Stimulated activated CD4-positive, alpha-beta T cell treated with anti-CD3 and anti-CD28 coated beads, Interleukin-15, amount 100 ng/mL, for 1 hour (primary cell): ENCODE data around the gene FARP1.
"Not testable (repeated sequence)": the region's sequence is repeated elsewhere in the genome, so short reads cannot be mapped to it uniquely, and the experiment has no call there.

Source experiments
- DNase-seq, 2 donors: peaks; one replicate each; pipeline ENCODE4 v3.0.0-alpha.2; 2020; ENCODE audit warnings: low read depth in 1 of 2, low spot score in 1 of 2

The FARP1 gene

GRCh38 chr13:98224557-98224956 lies 81.7 kb downstream of the FARP1 start:
- no peak for DNase-seq

GRCh38 chr13:98225036-98225940 lies 82.4 kb downstream of the FARP1 start:
- no peak for DNase-seq

- DNase-seq: no peak
Measured at GRCh38 chr13:98226496-98226895, 83.6 kb downstream of the FARP1 start.

- no peak for DNase-seq
Measured at GRCh38 chr13:98228661-98229341, 85.9 kb downstream of the FARP1 start.

GRCh38 chr13:98230762-98231161 lies 87.9 kb downstream of the FARP1 start:
- not testable (repeated sequence) for DNase-seq

GRCh38 chr13:98232456-98232855 lies 89.6 kb downstream of the FARP1 start:
- no peak for DNase-seq

- no peak for DNase-seq
Measured at GRCh38 chr13:98233127-98233526, 90.2 kb downstream of the FARP1 start.

GRCh38 chr13:98234348-98234747 lies 91.5 kb downstream of the FARP1 start:
- DNase-seq: no peak

GRCh38 chr13:98236197-98236596 lies 93.3 kb downstream of the FARP1 start:
- DNase-seq: no peak

GRCh38 chr13:98237331-98237730 lies 94.4 kb downstream of the FARP1 start:
- DNase-seq: no peak

GRCh38 chr13:98239162-98240076 lies 96.5 kb downstream of the FARP1 start:
- no peak for DNase-seq

- DNase-seq: no peak
Measured at GRCh38 chr13:98240135-98240534, 97.2 kb downstream of the FARP1 start.

GRCh38 chr13:98240974-98241373 lies 98.1 kb downstream of the FARP1 start:
- no peak for DNase-seq

GRCh38 chr13:98241976-98242375 lies 99.1 kb downstream of the FARP1 start:
- DNase-seq: no peak

- no peak for DNase-seq
Measured at GRCh38 chr13:98242403-98242802, 99.5 kb downstream of the FARP1 start.

- DNase-seq: no peak
Measured at GRCh38 chr13:98243929-98244272, 101.0 kb downstream of the FARP1 start.

GRCh38 chr13:98246538-98247172 lies 103.8 kb downstream of the FARP1 start:
- no peak for DNase-seq

- no peak for DNase-seq
Measured at GRCh38 chr13:98251708-98252107, 108.8 kb downstream of the FARP1 start.

GRCh38 chr13:98252931-98253470 lies 110.1 kb downstream of the FARP1 start:
- DNase-seq: no peak

GRCh38 chr13:98253526-98253925 lies 110.6 kb downstream of the FARP1 start:
- no peak for DNase-seq

- no peak for DNase-seq
Measured at GRCh38 chr13:98254513-98254912, 111.6 kb downstream of the FARP1 start.
